Coronary artery (tissue), 2 donors: ENCODE data around the gene DIP2B.
"Not testable (repeated sequence)": the region's sequence is repeated elsewhere in the genome, so short reads cannot be mapped to it uniquely, and the experiment has no call there.

Source experiments
- DNase-seq: peaks from one replicate; pipeline ENCODE4 v3.0.0-alpha.2; 2017; ENCODE audit warnings: low spot score
- H3K27ac ChIP-seq, 2 donors: fragments of 200-600 bp; sonication (generic); one replicate each; pipeline ENCODE4 v1.5.1; 2016 to 2019
- H3K4me3 ChIP-seq: fragments of 200-600 bp; sonication (generic); 2 replicates; pipeline ENCODE4 v1.5.1; 2016; ENCODE audit warnings: mild to moderate bottlenecking, moderate library complexity
- CTCF ChIP-seq: fragments of 200-600 bp; sonication (generic); IDR thresholded peaks from one replicate; pipeline ENCODE4 v1.5.1; 2019; ENCODE audit warnings: antibody characterized with exemption

The DIP2B gene

GRCh38 chr12:50547742-50548141 lies 43.0 kb downstream of the DIP2B start:
- Histone ChIP-seq H3K4me3 (no peak overlapping the region), H3K27ac (no peak overlapping the region)
- no peak for DNase-seq
- TF ChIP-seq CTCF = no peak

DNA sequence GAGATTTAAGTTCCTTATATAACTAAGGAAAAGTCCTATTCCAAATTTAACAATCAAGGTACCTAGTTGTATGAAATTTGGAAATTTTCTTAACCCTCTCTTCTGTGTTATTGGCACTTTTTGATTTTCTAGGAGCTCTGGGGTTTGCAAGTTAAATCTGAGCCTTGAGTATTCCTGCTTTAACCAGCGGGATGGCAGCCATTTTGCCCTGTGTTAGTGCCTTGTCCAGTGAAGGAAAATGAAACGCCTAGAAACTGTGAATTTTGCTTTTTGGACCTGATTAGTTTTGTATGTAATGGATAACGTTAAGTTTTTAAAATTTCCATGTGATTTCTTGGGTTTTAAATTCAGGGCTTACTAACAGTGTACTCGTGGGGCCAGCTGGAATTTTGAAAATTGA lies 45.1 kb downstream of the DIP2B start:
- Histone ChIP-seq H3K4me3 (no peak overlapping the region), H3K27ac (no peak overlapping the region)
- no peak for TF ChIP-seq CTCF
- no peak for DNase-seq

- Histone ChIP-seq H3K4me3 (no peak overlapping the region), H3K27ac (no peak overlapping the region)
- no peak for DNase-seq
- TF ChIP-seq CTCF = no peak
Observed at GRCh38 chr12:50550530-50551223, 45.9 kb downstream of the DIP2B start.

DNA sequence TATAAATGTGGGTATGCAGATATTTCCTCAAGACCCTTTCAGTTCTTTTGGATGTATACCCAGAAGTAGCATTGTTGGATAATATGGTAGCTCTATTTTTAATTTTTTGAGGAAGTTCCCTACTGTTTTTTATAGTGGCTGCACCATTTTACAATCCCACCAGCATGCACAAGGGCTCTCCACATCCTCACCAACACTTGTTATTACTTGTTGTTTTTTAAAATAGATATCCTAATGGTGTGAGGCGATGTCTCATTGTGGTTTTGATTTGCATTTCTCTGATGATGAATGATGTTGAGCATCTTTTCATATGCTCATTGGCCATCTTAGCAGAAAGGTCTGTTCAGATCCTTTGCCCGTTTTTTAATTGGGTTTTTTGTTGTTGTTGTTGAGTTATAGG lies 47.1 kb downstream of the DIP2B start:
- Histone ChIP-seq H3K27ac (no peak overlapping the region), H3K4me3 (no peak overlapping the region)
- DNase-seq = no peak
- no peak for TF ChIP-seq CTCF

DNA sequence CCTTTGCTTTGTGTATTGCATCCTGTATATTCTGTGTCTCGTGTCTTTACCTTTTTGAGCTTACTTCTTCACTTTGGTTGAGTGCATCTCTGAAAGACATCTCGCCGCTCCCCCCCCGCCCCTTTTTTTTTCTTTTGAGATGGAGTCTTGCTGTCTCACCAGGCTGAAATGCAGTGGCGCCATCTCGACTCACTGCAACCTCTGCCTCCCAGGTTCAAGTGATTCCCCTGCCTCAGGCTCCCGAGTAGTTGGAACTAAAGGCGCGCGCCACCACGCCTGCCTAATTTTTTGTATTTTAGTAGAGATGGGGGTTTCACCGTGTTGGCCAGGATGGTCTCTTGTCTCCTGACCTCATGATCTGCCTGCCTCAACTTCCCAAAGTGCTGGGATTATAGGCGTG lies 49.9 kb downstream of the DIP2B start:
- H3K27ac ChIP-seq = no peak overlapping the region
- DNase-seq = no peak
- TF ChIP-seq CTCF = no peak
- H3K4me3 ChIP-seq = no peak overlapping the region

GRCh38 chr12:50555471-50555885 lies 50.7 kb downstream of the DIP2B start:
- H3K27ac ChIP-seq = no peak overlapping the region
- DNase-seq = no peak
- no peak for TF ChIP-seq CTCF

GRCh38 chr12:50556273-50556672 lies 51.5 kb downstream of the DIP2B start:
- no peak for TF ChIP-seq CTCF
- no peak for DNase-seq
- Histone ChIP-seq H3K27ac (no peak overlapping the region), H3K4me3 (no peak overlapping the region)

More at GRCh38 chr12:50555471-50555885, 50.7 kb downstream of the DIP2B start:
- H3K4me3 ChIP-seq = no peak overlapping the region

- not testable (repeated sequence) for H3K4me3 ChIP-seq, DNase-seq, H3K27ac ChIP-seq
Observed at GRCh38 chr12:50556796-50557195, 52.0 kb downstream of the DIP2B start.
